ENCODE results near the gene RNF217.

RNF217 gene

GRCh38 chr6:125022391-125022989 is 60.3 kb downstream of the RNF217 start:
- no peak for DNase-seq (ENCODE audit: low read depth in 1 of 2, low spot score in 1 of 2)
- H3K27me3 ChIP-seq (ENCODE audit: insufficient read depth, poor library complexity, severe bottlenecking): no peaks in the 10 kb centered on the region
- H3K4me3 ChIP-seq (replicated peaks; ENCODE audit: insufficient read depth, low read length): no peak overlapping the region
- H3K27ac ChIP-seq (replicated peaks): no peak overlapping the region
- TF ChIP-seq REST (IDR thresholded peaks at IDR 0.05; ENCODE audit: insufficient replicate concordance, low read depth) (no peak), CTCF (IDR thresholded peaks at IDR 0.05; ENCODE audit: insufficient read depth, low read length) (no peak), SPI1 (IDR thresholded peaks at IDR 0.05; ENCODE audit: borderline replicate concordance, low read depth) (no peak), GABPA (IDR thresholded peaks at IDR 0.05; ENCODE audit: low read depth) (no peak), POLR2AphosphoS5 (IDR thresholded peaks at IDR 0.05; ENCODE audit: low read depth) (no peak)

GRCh38 chr6:125025164-125025854 is 63.1 kb downstream of the RNF217 start:
- DNase-seq (ENCODE audit: low read depth in 1 of 2, low spot score in 1 of 2): no peak
- Histone ChIP-seq H3K27me3 (ENCODE audit: insufficient read depth, poor library complexity, severe bottlenecking) (no peaks in the 10 kb centered on the region), H3K27ac (replicated peaks) (no peak overlapping the region), H3K4me3 (replicated peaks; ENCODE audit: insufficient read depth, low read length) (no peak overlapping the region)
- no peak for TF ChIP-seq SPI1 (IDR thresholded peaks at IDR 0.05; ENCODE audit: borderline replicate concordance, low read depth)
- TF ChIP-seq CTCF (IDR thresholded peaks at IDR 0.05; ENCODE audit: insufficient read depth, low read length): no peak
- no peak for TF ChIP-seq REST (IDR thresholded peaks at IDR 0.05; ENCODE audit: insufficient replicate concordance, low read depth)
- TF ChIP-seq POLR2AphosphoS5 (IDR thresholded peaks at IDR 0.05; ENCODE audit: low read depth): no peak
- no peak for TF ChIP-seq GABPA (IDR thresholded peaks at IDR 0.05; ENCODE audit: low read depth)

GRCh38 chr6:125027287-125027686 is 65.0 kb downstream of the RNF217 start:
- Histone ChIP-seq H3K27me3 (ENCODE audit: insufficient read depth, poor library complexity, severe bottlenecking) (no peaks in the 10 kb centered on the region), H3K4me3 (replicated peaks; ENCODE audit: insufficient read depth, low read length) (no peak overlapping the region), H3K27ac (replicated peaks) (no peak overlapping the region)
- DNase-seq (ENCODE audit: low read depth in 1 of 2, low spot score in 1 of 2): no peak
- TF ChIP-seq POLR2AphosphoS5 (IDR thresholded peaks at IDR 0.05; ENCODE audit: low read depth) (no peak), CTCF (IDR thresholded peaks at IDR 0.05; ENCODE audit: insufficient read depth, low read length) (no peak), REST (IDR thresholded peaks at IDR 0.05; ENCODE audit: insufficient replicate concordance, low read depth) (no peak), SPI1 (IDR thresholded peaks at IDR 0.05; ENCODE audit: borderline replicate concordance, low read depth) (no peak), GABPA (IDR thresholded peaks at IDR 0.05; ENCODE audit: low read depth) (no peak)
